MM.1S (cell line): ENCODE results near the gene TYW1B.
"Not testable (repeated sequence)": the region's sequence is repeated elsewhere in the genome, so short reads cannot be mapped to it uniquely, and the experiment has no call there.

Source experiments
- CTCF ChIP-seq: fragments of 300-600 bp; sonication (generic); IDR thresholded peaks from 2 replicates; pipeline ENCODE4 v1.5.1; 2016; ENCODE audit warnings: antibody characterized with exemption, low read length, mixed read lengths
- EZH2 ChIP-seq: fragments of 300-600 bp; sonication (generic); optimal IDR thresholded peaks from 2 replicates; pipeline ENCODE3; 2017; ENCODE audit warnings: low read depth, mild to moderate bottlenecking, antibody characterized with exemption, low read length, mixed read lengths
- EZH2phosphoT487 ChIP-seq: fragments of 300-600 bp; sonication (generic); IDR thresholded peaks from 2 replicates; pipeline ENCODE4 v1.6.1; 2018; ENCODE audit warnings: antibody characterized with exemption, low read length

GRCh38 chr7:72601683-72602082 is 226.3 kb downstream of the TYW1B start:
- not testable (repeated sequence) for TF ChIP-seq CTCF, EZH2phosphoT487, EZH2
